NCI-H82 (cell line): ENCODE data around the gene FRMD4A.
"Not testable (repeated sequence)": the region's sequence is repeated elsewhere in the genome, so short reads cannot be mapped to it uniquely, and the experiment has no call there.

Source experiments
- DNase-seq: peaks from one replicate; lab custom pipeline; 2025; lab: John Stamatoyannopoulos, UW

The FRMD4A gene

GRCh38 chr10:13984647-13985155 lies 346.0 kb downstream of the FRMD4A start:
- DNase-seq, result no peak

GRCh38 chr10:13983035-13983434 lies 347.7 kb downstream of the FRMD4A start:
- no peak for DNase-seq

GRCh38 chr10:13978533-13979115 lies 352.1 kb downstream of the FRMD4A start:
- DNase-seq, result peak; percentile 5

- no peak for DNase-seq
Measured at GRCh38 chr10:13977861-13978532, 352.7 kb downstream of the FRMD4A start.

GRCh38 chr10:13973742-13974141 lies 357.0 kb downstream of the FRMD4A start:
- no peak for DNase-seq

- no peak for DNase-seq
Measured at GRCh38 chr10:13972609-13973008, 358.1 kb downstream of the FRMD4A start.

GRCh38 chr10:13971601-13972475 lies 358.9 kb downstream of the FRMD4A start:
- DNase-seq, result peak; percentile 77

- DNase-seq, result no peak
Measured at GRCh38 chr10:13970957-13971353, 359.8 kb downstream of the FRMD4A start.

GRCh38 chr10:13970236-13970956 lies 360.3 kb downstream of the FRMD4A start:
- DNase-seq, result no peak

GRCh38 chr10:13969792-13970140 lies 361.0 kb downstream of the FRMD4A start:
- DNase-seq, result no peak

- peak; percentile 8 for DNase-seq
Measured at GRCh38 chr10:13969118-13969791, 361.5 kb downstream of the FRMD4A start.

GRCh38 chr10:13961853-13962252 lies 368.9 kb downstream of the FRMD4A start:
- DNase-seq, result no peak

GRCh38 chr10:13961097-13961496 lies 369.6 kb downstream of the FRMD4A start:
- no peak for DNase-seq

GRCh38 chr10:13960603-13961002 lies 370.1 kb downstream of the FRMD4A start:
- DNase-seq, result no peak

GRCh38 chr10:13959443-13960359 lies 371.0 kb downstream of the FRMD4A start:
- no peak for DNase-seq

GRCh38 chr10:13957856-13958255 lies 372.9 kb downstream of the FRMD4A start:
- DNase-seq, result no peak

- DNase-seq, result no peak
Measured at GRCh38 chr10:13956826-13957225, 373.9 kb downstream of the FRMD4A start.

GRCh38 chr10:13955409-13956068 lies 375.2 kb downstream of the FRMD4A start:
- no peak for DNase-seq

- not testable (repeated sequence) for DNase-seq
Measured at GRCh38 chr10:13954195-13954594, 376.5 kb downstream of the FRMD4A start.

- no peak for DNase-seq
Measured at GRCh38 chr10:13953371-13953770, 377.4 kb downstream of the FRMD4A start.
